Ishikawa (cell line): Measurements from ENCODE around the gene ZNF830.

ENCODE experiments used
- CEBPB ChIP-seq: IDR thresholded peaks from 2 replicates; pipeline ENCODE4 v1.6.1; 2012
- EP300 ChIP-seq: IDR thresholded peaks from 2 replicates; pipeline ENCODE4 v1.6.1; 2012; ENCODE audit warnings: borderline replicate concordance
- FOXM1 ChIP-seq: IDR thresholded peaks from 2 replicates; pipeline ENCODE4 v1.6.1; 2012; ENCODE audit warnings: low read depth, borderline replicate concordance
- MAX ChIP-seq: IDR thresholded peaks from 2 replicates; pipeline ENCODE4 v1.6.1; 2012
- RAD21 ChIP-seq: IDR thresholded peaks from 2 replicates; pipeline ENCODE4 v1.6.1; 2012; ENCODE audit warnings: low read depth
- REST ChIP-seq: IDR thresholded peaks from 2 replicates; pipeline ENCODE4 v1.6.1; 2012; ENCODE audit warnings: low read depth, mild to moderate bottlenecking
- TAF1 ChIP-seq: IDR thresholded peaks from 2 replicates; pipeline ENCODE4 v1.6.1; 2012; ENCODE audit warnings: low read depth, mild to moderate bottlenecking
- TEAD4 ChIP-seq: IDR thresholded peaks from 2 replicates; pipeline ENCODE4 v1.6.1; 2012
- YY1 ChIP-seq: IDR thresholded peaks from 2 replicates; pipeline ENCODE4 v1.6.1; 2012; ENCODE audit warnings: low read depth

GRCh38 chr17:35006345-35006744 lies 45.0 kb downstream of the ZNF830 start:
- TF ChIP-seq EP300 (no peak), REST (no peak), FOXM1 (no peak), CEBPB (no peak), RAD21 (no peak), TEAD4 (no peak), TAF1 (no peak), YY1 (no peak), MAX (no peak)
